ENCODE results near the gene CLEC12A. TPM values are rescaled to one million over a fixed set of nuclear protein-coding genes. Genes with fewer than 3 reads are reported as not detected.

Gene CLEC12A
- total RNA-seq, 1 experiment from 2014 or later = not detected

DNA sequence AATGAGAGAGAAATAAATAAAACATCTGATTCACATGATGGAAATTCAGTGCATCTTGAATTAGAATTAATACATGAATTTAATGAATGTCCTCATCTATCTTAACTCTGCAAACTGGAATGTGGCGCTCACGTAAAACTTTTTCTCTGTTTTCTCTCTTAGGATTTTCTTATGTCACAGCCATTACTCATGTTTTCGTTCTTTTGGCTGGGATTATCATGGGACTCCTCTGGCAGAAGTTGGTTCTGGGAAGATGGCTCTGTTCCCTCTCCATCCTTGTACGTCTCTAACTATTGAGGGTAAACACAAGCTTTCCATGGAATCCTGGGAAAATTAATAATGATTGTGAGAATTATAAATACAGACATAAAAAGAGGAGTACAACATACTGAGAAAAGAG is 44.2 kb downstream of the CLEC12A start:
- H3K4me2 ChIP-seq (ENCODE audit: low read length) = no peak overlapping the region
- ATAC-seq = no peak
- no peaks in the 10 kb centered on the region for H3K36me3 ChIP-seq (ENCODE audit: control insufficient read depth in 1 of 2, insufficient read depth in 2 of 2, low read length in 2 of 2)
- H2AFZ ChIP-seq (ENCODE audit: low read depth, low read length, poor library complexity, severe bottlenecking) = no peak overlapping the region
- POLR2A ChIA-PET = no interaction called here
- H3K4me1 ChIP-seq (ENCODE audit: control insufficient read depth in 1 of 2, insufficient read depth in 2 of 2, low read length in 2 of 2) = no peaks in the 10 kb centered on the region
- no TSS peak for BruUV-seq (replicated peaks)
- no peak overlapping the region for H3K27ac ChIP-seq (ENCODE audit: low read depth, low read length)
- peaks cover 46% of the 10 kb centered on the region for H3K27me3 ChIP-seq (ENCODE audit: insufficient read depth, low read length)
- CTCF ChIA-PET = no interaction called here
- H3K9me3 ChIP-seq (ENCODE audit: control insufficient read depth in 1 of 2, insufficient read depth in 1 of 2, low read depth in 1 of 2, low read length in 2 of 2) = no peaks in the 10 kb centered on the region
- H4K20me1 ChIP-seq (ENCODE audit: insufficient read depth) = no peaks in the 10 kb centered on the region
- no peak for TF ChIP-seq SP1 (IDR thresholded peaks at IDR 0.05; ENCODE audit: low read depth)
- TF ChIP-seq JUND (IDR thresholded peaks at IDR 0.05) = no peak
- TF ChIP-seq CEBPB (IDR thresholded peaks at IDR 0.05; ENCODE audit: low read depth) = no peak
- TF ChIP-seq EZH2phosphoT487 (IDR thresholded peaks at IDR 0.05; ENCODE audit: borderline replicate concordance) = no peak
- no peak for TF ChIP-seq CBX3 (IDR thresholded peaks at IDR 0.05; ENCODE audit: low read depth)
- no peak for TF ChIP-seq ZFX (IDR thresholded peaks at IDR 0.05)
- TF ChIP-seq RAD21 (IDR thresholded peaks at IDR 0.05; ENCODE audit: low read depth) = no peak
- TF ChIP-seq EZH2 (IDR thresholded peaks at IDR 0.05) = no peak
- no peak for TF ChIP-seq ELF1 (IDR thresholded peaks at IDR 0.05; ENCODE audit: borderline replicate concordance, low read depth)
- TF ChIP-seq SRF (IDR thresholded peaks at IDR 0.05; ENCODE audit: low read depth) = no peak
- TF ChIP-seq, protein P1, sequence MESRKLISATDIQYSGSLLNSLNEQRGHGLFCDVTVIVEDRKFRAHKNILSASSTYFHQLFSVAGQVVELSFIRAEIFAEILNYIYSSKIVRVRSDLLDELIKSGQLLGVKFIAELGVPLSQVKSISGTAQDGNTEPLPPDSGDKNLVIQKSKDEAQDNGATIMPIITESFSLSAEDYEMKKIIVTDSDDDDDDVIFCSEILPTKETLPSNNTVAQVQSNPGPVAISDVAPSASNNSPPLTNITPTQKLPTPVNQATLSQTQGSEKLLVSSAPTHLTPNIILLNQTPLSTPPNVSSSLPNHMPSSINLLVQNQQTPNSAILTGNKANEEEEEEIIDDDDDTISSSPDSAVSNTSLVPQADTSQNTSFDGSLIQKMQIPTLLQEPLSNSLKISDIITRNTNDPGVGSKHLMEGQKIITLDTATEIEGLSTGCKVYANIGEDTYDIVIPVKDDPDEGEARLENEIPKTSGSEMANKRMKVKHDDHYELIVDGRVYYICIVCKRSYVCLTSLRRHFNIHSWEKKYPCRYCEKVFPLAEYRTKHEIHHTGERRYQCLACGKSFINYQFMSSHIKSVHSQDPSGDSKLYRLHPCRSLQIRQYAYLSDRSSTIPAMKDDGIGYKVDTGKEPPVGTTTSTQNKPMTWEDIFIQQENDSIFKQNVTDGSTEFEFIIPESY (IDR thresholded peaks at IDR 0.05; ENCODE audit: extremely low read depth, insufficient replicate concordance, low read length) = no peak
- TF ChIP-seq EGR1 (IDR thresholded peaks at IDR 0.05; ENCODE audit: low read depth) = no peak
- TF ChIP-seq POLR2AphosphoS5 (IDR thresholded peaks at IDR 0.05; ENCODE audit: low read depth, low read length) = no peak
- no peak for TF ChIP-seq TCF7L2 (IDR thresholded peaks at IDR 0.05; ENCODE audit: borderline replicate concordance, extremely low read depth, insufficient read depth, insufficient read length)
- TF ChIP-seq CTCF (IDR thresholded peaks at IDR 0.05 in 2 of 3, conservative IDR thresholded peaks at IDR 0.05 in 1 of 3; ENCODE audit: borderline replicate concordance in 1 of 3, insufficient read depth in 1 of 3, low read depth in 2 of 3, low read length in 2 of 3) = no peak
- no peak for TF ChIP-seq ZNF274 (IDR thresholded peaks at IDR 0.05; ENCODE audit: low read depth, low read length)
- TF ChIP-seq POLR2A (IDR thresholded peaks at IDR 0.05; ENCODE audit: borderline replicate concordance, extremely low read depth, insufficient read depth, insufficient read length) = no peak
- no peak for TF ChIP-seq REST (IDR thresholded peaks at IDR 0.05; ENCODE audit: low read depth)
- no peak for TF ChIP-seq FOSL1 (IDR thresholded peaks at IDR 0.05; ENCODE audit: low read depth)
- H3K4me3 ChIP-seq (replicated peaks in 1 of 2; ENCODE audit: low read depth in 1 of 2, low read length in 2 of 2) = no peak overlapping the region
- intact Hi-C loops (cut with micrococcal nuclease) = no loop called here
- DNase-seq (ENCODE audit: low read depth, low spot score) = no peak
- H3K9me2 ChIP-seq (ENCODE audit: insufficient read depth) = peaks cover 4% of the 10 kb centered on the region; the same call in 1 of the 2 replicates
- RAD21 ChIA-PET (ENCODE audit: low non-redundant PET in 1 of 2, low total read pairs in 2 of 2, uncharacterized antibody in 2 of 2, unreplicated experiment in 2 of 2) = no interaction called here
- no peak overlapping the region for H3K9ac ChIP-seq (ENCODE audit: low read length)
- no peaks in the 10 kb centered on the region for H3K79me2 ChIP-seq (ENCODE audit: insufficient read depth, low read length)

Data from HCT116 (cell line).